Trophoblast cell (in vitro differentiated cells and primary cell): ENCODE measurements around the gene PLEKHA3.

Source experiments
- DNase-seq, 2 donors: peaks; one replicate each; pipeline ENCODE4 v3.0.0-alpha.2; 2016
- H2AFZ ChIP-seq: 2 replicates; pipeline ENCODE4 v1.6.1; 2013; ENCODE audit warnings: low read length, moderate library complexity, mild to moderate bottlenecking; ENCODE audit not compliant: insufficient read depth, poor library complexity
- H2AK5ac ChIP-seq: 2 replicates; pipeline ENCODE4 v1.6.1; 2013; ENCODE audit warnings: mild to moderate bottlenecking, low read length
- H2BK120ac ChIP-seq: 2 replicates; pipeline ENCODE4 v1.6.1; 2013; ENCODE audit warnings: low read length, mild to moderate bottlenecking, moderate library complexity; ENCODE audit not compliant: insufficient read depth, poor library complexity
- H2BK12ac ChIP-seq: 2 replicates; pipeline ENCODE4 v1.6.1; 2013; ENCODE audit warnings: mild to moderate bottlenecking, low read length, moderate library complexity
- H2BK5ac ChIP-seq: 2 replicates; pipeline ENCODE4 v1.6.1; 2013; ENCODE audit warnings: low read length, low read depth, moderate library complexity, mild to moderate bottlenecking; ENCODE audit not compliant: poor library complexity
- H3K14ac ChIP-seq: 2 replicates; pipeline ENCODE4 v1.6.1; 2013; ENCODE audit warnings: mild to moderate bottlenecking, low read length
- H3K18ac ChIP-seq: 2 replicates; pipeline ENCODE4 v1.6.1; 2013; ENCODE audit warnings: mild to moderate bottlenecking, low read length
- H3K23ac ChIP-seq: 2 replicates; pipeline ENCODE4 v1.6.1; 2013; ENCODE audit warnings: low read length
- H3K27ac ChIP-seq: 2 replicates; pipeline ENCODE4 v1.5.1; 2013; ENCODE audit warnings: low read depth, mild to moderate bottlenecking, inconsistent platforms, low read length, moderate library complexity
- H3K27me3 ChIP-seq: 2 replicates; pipeline ENCODE4 v1.6.1; 2013; ENCODE audit warnings: inconsistent platforms, mild to moderate bottlenecking, low read length, moderate library complexity; ENCODE audit not compliant: insufficient read depth
- H3K36me3 ChIP-seq, 2 experiments: 1 replicate in 1 of 2; 2 replicates in 1 of 2; pipeline ENCODE4 v1.6.1; 2013; ENCODE audit warnings: low read length in 2 of 2, mild to moderate bottlenecking in 2 of 2, moderate library complexity in 1 of 2; ENCODE audit not compliant: insufficient read depth in 2 of 2, control insufficient read depth in 1 of 2
- H3K4ac ChIP-seq: 2 replicates; pipeline ENCODE4 v1.6.1; 2013; ENCODE audit warnings: low read depth, mild to moderate bottlenecking, low read length, moderate library complexity
- H3K4me1 ChIP-seq, 2 experiments: 1 replicate in 1 of 2; 2 replicates in 1 of 2; pipeline ENCODE4 v1.6.1; 2013; ENCODE audit warnings: low read length in 2 of 2, mild to moderate bottlenecking in 2 of 2, moderate library complexity in 1 of 2; ENCODE audit not compliant: insufficient read depth in 2 of 2, control insufficient read depth in 1 of 2
- H3K4me2 ChIP-seq: 2 replicates; pipeline ENCODE4 v1.6.1; 2013; ENCODE audit warnings: inconsistent platforms, mild to moderate bottlenecking, low read length, moderate library complexity
- H3K4me3 ChIP-seq: 2 replicates; pipeline ENCODE4 v1.5.1; 2013; ENCODE audit warnings: mild to moderate bottlenecking, low read depth, low read length, inconsistent platforms
- H3K79me1 ChIP-seq: one replicate; pipeline ENCODE4 v1.6.1; 2013; ENCODE audit warnings: low read length
- H3K79me2 ChIP-seq: 2 replicates; pipeline ENCODE4 v1.6.1; 2013; ENCODE audit warnings: low read length, mild to moderate bottlenecking; ENCODE audit not compliant: control insufficient read depth, insufficient read depth, poor library complexity
- H3K9ac ChIP-seq: 2 replicates; pipeline ENCODE4 v1.6.1; 2013; ENCODE audit warnings: mild to moderate bottlenecking, low read length
- H3K9me3 ChIP-seq: 2 replicates; pipeline ENCODE4 v1.6.1; 2013; ENCODE audit warnings: low read depth, mild to moderate bottlenecking, control low read depth, inconsistent platforms, low read length; ENCODE audit not compliant: insufficient read depth
- H4K12ac ChIP-seq: 2 replicates; pipeline ENCODE4 v1.6.1; 2013; ENCODE audit warnings: low read depth, mild to moderate bottlenecking, low read length, moderate library complexity
- H4K8ac ChIP-seq: 2 replicates; pipeline ENCODE4 v1.6.1; 2013; ENCODE audit warnings: low read depth, mild to moderate bottlenecking, low read length, moderate library complexity
- H4K91ac ChIP-seq: one replicate; pipeline ENCODE4 v1.6.1; 2013; ENCODE audit warnings: low read depth, mild to moderate bottlenecking, low read length, moderate library complexity
- WGBS: extraction: QIAGEN DNeasy Blood & Tissue Kit; methylation state at CpG from one replicate; pipeline ENCODE4 v1.1.7; 2013; ENCODE audit warnings: missing lambda C conversion rate; ENCODE audit not compliant: insufficient read length, insufficient coverage; ENCODE audit errors: extremely low coverage; 5-methylcytosine and 5-hydroxymethylcytosine counted together

Gene PLEKHA3

DNA sequence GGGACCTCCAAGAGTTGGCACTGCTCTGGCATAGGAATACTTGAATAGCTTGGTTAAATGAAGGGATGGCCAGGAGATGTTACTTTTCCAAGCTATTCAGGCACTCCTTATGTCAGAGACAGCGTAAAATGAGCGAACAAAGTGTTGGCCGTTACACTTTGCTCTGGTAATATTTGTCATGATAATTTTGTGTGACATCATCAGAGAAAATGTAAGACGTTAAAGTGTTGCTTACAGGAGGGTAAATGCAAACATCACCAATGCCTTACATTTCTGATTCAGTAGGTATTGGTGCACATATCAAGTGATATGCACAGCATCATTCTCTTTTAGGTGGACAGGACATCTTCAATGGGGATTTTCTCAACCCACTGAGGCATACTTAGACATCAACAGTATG lies 46.0 kb downstream of the PLEKHA3 start:
- no peak overlapping the region for H3K27ac ChIP-seq
- H3K18ac ChIP-seq, result no peak overlapping the region
- H3K79me2 ChIP-seq, result peaks cover 2% of the 10 kb centered on the region
- no peak overlapping the region for H3K14ac ChIP-seq
- H2AK5ac ChIP-seq, result no peak overlapping the region
- H2BK120ac ChIP-seq, result no peak overlapping the region
- H3K4me2 ChIP-seq, result no peak overlapping the region
- H2BK5ac ChIP-seq, result no peak overlapping the region
- no peak overlapping the region for H3K4ac ChIP-seq
- H3K27me3 ChIP-seq, result no peaks in the 10 kb centered on the region
- no peak overlapping the region for H3K4me3 ChIP-seq
- no peaks in the 10 kb centered on the region for H3K9me3 ChIP-seq
- H3K36me3 ChIP-seq, result peaks cover under 1% of the 10 kb centered on the region in 2 experiments
- H3K79me1 ChIP-seq, result peaks cover 2% of the 10 kb centered on the region
- peaks cover 0 to 3% of the 10 kb centered on the region in 2 experiments for H3K4me1 ChIP-seq
- H4K91ac ChIP-seq, result no peak overlapping the region
- no peak overlapping the region for H3K9ac ChIP-seq
- whole genome bisulfite sequencing, result no CpG with 5 or more reads among the region's 4 CpGs
- no peak overlapping the region for H2BK12ac ChIP-seq
- H4K12ac ChIP-seq, result no peak overlapping the region
- no peak overlapping the region for H4K8ac ChIP-seq
- no peak for DNase-seq
- H2AFZ ChIP-seq, result no peak overlapping the region
- no peak overlapping the region for H3K23ac ChIP-seq

DNA sequence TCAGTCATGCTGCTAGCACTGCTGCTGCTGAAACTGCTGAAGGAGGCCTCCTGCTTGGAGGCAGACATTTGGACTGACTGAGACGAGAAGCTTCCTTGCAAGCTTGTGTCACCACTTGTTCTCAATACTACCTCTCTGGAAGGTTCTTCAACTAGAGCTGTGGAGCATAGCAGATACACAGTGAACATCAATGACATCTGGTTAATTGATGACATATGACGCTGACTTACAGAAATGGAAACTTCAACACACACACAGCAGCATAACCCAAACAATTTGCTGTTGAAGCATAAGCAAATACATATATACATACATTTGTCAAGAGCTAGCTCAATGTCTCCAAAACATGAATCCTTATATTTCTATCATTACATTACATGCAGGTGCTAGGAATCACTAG lies 47.3 kb downstream of the PLEKHA3 start:
- Histone ChIP-seq H3K4me1 (peaks cover 0 to 3% of the 10 kb centered on the region in 2 experiments), H2BK120ac (no peak overlapping the region), H3K4me3 (no peak overlapping the region), H4K12ac (no peak overlapping the region), H3K4ac (no peak overlapping the region), H4K91ac (no peak overlapping the region), H2AFZ (no peak overlapping the region), H4K8ac (no peak overlapping the region), H3K36me3 (peaks cover 4 to 7% of the 10 kb centered on the region in 2 experiments), H2BK5ac (no peak overlapping the region), H3K9me3 (no peaks in the 10 kb centered on the region), H3K79me2 (peaks cover 2% of the 10 kb centered on the region), H3K27me3 (no peaks in the 10 kb centered on the region), H2AK5ac (no peak overlapping the region), H3K4me2 (no peak overlapping the region), H3K9ac (no peak overlapping the region), H3K18ac (no peak overlapping the region), H3K79me1 (peaks cover 2% of the 10 kb centered on the region), H3K14ac (no peak overlapping the region), H2BK12ac (no peak overlapping the region), H3K23ac (peak overlapping the region; percentile 7), H3K27ac (no peak overlapping the region)
- no peak for DNase-seq
- no CpG with 5 or more reads among the region's 2 CpGs for WGBS

DNA sequence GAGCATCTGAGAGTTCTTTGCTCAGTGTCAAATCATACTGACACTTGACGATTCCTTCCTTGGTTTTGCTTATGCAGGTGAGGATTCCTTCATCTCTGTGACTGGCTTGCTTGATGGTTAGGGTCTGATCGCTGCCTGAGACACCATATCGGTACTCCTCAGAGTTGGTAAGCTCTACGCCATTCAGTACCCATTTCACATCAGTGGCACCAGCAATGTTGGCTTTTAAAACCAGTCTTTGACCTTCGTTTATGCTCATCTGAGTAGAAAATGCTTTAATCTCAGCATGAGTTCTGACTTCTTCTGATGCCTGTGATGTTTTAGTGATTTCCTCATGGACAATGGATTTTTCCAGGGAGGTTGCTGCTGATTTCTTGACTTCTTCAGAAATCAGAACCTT lies 48.4 kb downstream of the PLEKHA3 start:
- Histone ChIP-seq H4K8ac (no peak overlapping the region), H4K91ac (no peak overlapping the region), H3K4me1 (peaks cover 0 to 2% of the 10 kb centered on the region in 2 experiments), H3K4me2 (no peak overlapping the region), H3K18ac (no peak overlapping the region), H3K9me3 (no peaks in the 10 kb centered on the region), H2BK5ac (no peak overlapping the region), H2BK12ac (no peak overlapping the region), H3K4ac (no peak overlapping the region), H3K36me3 (peaks cover 4 to 12% of the 10 kb centered on the region in 2 experiments), H2AFZ (no peak overlapping the region), H2BK120ac (no peak overlapping the region), H3K79me2 (peaks cover 1% of the 10 kb centered on the region), H3K27me3 (no peaks in the 10 kb centered on the region), H3K79me1 (no peaks in the 10 kb centered on the region), H4K12ac (no peak overlapping the region), H3K14ac (no peak overlapping the region), H3K23ac (no peak overlapping the region), H3K9ac (no peak overlapping the region), H3K4me3 (no peak overlapping the region), H2AK5ac (no peak overlapping the region), H3K27ac (no peak overlapping the region)
- no CpG with 5 or more reads among the region's 5 CpGs for WGBS
- peak in 1 of 2 donors; percentile 3 for DNase-seq

DNA sequence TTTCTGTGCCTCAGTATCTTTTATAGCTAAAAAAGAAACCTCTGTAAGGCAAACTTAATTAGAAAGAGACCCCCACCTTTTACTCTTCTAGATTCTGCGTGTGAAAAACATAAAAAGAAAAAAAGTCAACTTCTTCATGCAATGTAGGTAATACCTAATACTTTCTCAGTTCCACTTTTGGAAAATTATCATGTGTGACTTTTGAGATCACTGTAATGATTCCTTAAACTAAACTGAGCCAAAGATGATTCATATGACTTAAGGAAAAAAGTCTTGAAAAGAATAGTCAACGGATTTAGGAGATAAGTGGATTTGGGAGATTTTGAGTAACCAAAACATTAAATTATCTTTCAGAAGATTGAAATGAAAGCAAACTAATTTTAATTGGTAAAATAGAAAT lies 48.9 kb downstream of the PLEKHA3 start:
- H3K4ac ChIP-seq, result no peak overlapping the region
- H4K8ac ChIP-seq, result no peak overlapping the region
- H3K4me1 ChIP-seq, result no peaks in the 10 kb centered on the region
- no peak overlapping the region for H4K91ac ChIP-seq
- WGBS, result no CpG with 5 or more reads among the region's 2 CpGs
- H3K79me1 ChIP-seq, result no peaks in the 10 kb centered on the region
- no peak overlapping the region for H3K4me3 ChIP-seq
- no peaks in the 10 kb centered on the region for H3K79me2 ChIP-seq
- no peak overlapping the region for H3K9ac ChIP-seq
- no peak for DNase-seq
- no peak overlapping the region for H2BK120ac ChIP-seq
- H2BK12ac ChIP-seq, result no peak overlapping the region
- no peak overlapping the region for H3K4me2 ChIP-seq
- H3K14ac ChIP-seq, result no peak overlapping the region
- H2AK5ac ChIP-seq, result no peak overlapping the region
- no peak overlapping the region for H2BK5ac ChIP-seq
- H3K27me3 ChIP-seq, result no peaks in the 10 kb centered on the region
- H3K9me3 ChIP-seq, result no peaks in the 10 kb centered on the region
- no peak overlapping the region for H4K12ac ChIP-seq
- H3K27ac ChIP-seq, result no peak overlapping the region
- H2AFZ ChIP-seq, result no peak overlapping the region
- H3K36me3 ChIP-seq, result peaks cover 6 to 12% of the 10 kb centered on the region in 2 experiments
- no peak overlapping the region for H3K18ac ChIP-seq
- no peak overlapping the region for H3K23ac ChIP-seq
